Activated CD4-positive, CD25-positive, alpha-beta regulatory T cell treated with anti-CD3 and anti-CD28 coated beads, Interleukin-2, amount 50 U/mL, for 24 hours (primary cell): ENCODE data around the gene NEU4.
"Not testable (repeated sequence)": the region's sequence is repeated elsewhere in the genome, so short reads cannot be mapped to it uniquely, and the experiment has no call there.

Source experiments
- ATAC-seq, 2 donors: fragments of 150-1000 bp; cut with Tn5 transposase; one replicate each; pipeline ENCODE4 v1.10.0; 2021; ENCODE audit warnings: mild to moderate bottlenecking in 1 of 2, moderate library complexity in 1 of 2

Gene NEU4

GRCh38 chr2:241814393-241814642 lies 5.3 kb downstream of the NEU4 start:
- no peak for ATAC-seq

DNA sequence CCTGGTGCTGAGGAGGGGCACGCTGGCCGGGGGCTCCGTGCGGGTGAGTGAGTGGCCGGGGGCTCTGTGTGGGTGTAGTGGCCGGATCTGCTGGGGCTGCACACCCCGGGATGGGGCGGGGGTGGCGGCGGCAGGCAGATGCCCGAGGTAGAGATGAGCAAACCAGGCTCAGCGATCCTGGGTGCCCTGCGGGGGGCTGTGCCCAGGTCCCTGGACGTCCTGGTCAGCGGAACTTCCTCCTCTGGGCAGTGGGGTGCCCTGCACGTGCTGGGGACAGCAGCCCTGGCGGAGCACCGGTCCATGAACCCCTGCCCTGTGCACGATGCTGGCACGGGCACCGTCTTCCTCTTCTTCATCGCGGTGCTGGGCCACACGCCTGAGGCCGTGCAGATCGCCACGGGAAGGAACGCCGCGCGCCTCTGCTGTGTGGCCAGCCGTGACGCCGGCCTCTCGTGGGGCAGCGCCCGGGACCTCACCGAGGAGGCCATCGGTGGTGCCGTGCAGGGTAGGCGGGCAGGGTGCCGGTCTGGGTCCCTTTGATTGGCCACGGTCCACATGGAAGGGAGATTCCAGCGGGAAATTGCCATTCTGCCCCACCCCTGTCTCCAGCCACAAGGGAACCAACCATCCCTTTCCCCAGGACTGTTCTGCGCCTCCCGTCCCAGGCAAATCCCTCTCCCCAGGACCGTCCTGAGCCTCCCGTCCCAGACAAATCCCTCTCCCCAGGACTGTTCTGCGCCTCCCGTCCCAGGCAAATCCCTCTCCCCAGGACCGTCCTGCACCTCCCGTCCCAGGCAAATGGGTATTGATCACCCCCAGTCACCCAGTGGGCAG lies 5.9 kb downstream of the NEU4 start:
- ATAC-seq = no peak

- no peak for ATAC-seq
Measured at GRCh38 chr2:241815477-241816430, 6.8 kb downstream of the NEU4 start.

- ATAC-seq = no peak
Measured at GRCh38 chr2:241816431-241817121, 7.6 kb downstream of the NEU4 start.

DNA sequence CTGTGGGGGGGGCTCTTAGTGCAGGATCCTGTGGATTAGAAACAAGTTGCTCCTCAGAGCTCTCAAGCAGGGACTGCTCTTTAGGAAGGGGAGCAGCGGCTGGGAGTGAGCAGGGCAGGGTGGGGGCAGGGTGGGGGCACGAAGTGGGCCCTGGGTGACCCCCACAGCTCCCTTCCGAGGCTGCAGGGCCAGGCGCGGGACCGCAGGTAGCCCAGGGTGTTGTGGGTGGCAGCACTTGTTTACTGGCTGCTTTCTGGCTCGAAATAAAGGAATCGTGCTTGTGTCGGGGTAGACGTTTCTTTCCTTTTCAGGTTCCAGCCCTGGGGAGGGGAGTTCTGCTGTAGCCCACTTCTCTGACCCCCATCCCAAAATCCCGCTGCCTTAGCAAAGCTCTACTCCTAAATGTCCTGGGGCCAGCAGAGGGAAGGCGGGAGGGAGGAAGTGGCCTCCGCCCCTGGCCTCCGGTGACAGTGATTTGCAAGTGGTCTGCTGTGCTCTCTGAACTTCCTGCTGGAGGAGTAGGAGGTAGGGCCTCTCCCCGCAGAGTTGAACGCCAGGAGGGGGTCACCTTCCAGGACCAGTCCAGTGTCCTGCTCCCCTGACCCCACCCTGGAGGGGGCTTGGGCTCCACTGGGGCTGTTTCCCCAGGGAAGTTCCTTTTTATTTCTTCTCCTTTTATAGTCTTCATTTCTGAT lies 8.3 kb downstream of the NEU4 start:
- ATAC-seq = no peak

DNA sequence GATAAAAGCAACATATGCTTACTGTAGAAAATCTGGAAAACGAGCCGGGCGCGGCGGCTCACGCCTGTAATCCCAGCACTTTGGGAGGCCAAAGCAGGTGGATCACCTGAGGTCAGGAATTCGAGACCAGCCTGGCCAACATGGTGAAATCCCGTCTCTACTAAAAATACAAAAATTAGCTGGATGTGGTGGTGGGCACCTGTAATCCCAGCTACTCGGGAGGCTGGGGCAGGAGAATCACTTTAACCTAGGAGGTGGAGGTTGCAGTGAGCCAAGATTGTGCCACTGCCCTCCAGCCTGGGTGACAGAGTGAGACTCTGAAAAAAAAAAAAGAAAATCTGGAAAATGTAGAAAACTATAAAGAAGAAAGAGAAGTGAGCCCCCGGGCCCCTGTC lies 8.8 kb downstream of the NEU4 start:
- ATAC-seq = not testable (repeated sequence)

- no peak for ATAC-seq
Measured at GRCh38 chr2:241818229-241818942, 9.4 kb downstream of the NEU4 start.

DNA sequence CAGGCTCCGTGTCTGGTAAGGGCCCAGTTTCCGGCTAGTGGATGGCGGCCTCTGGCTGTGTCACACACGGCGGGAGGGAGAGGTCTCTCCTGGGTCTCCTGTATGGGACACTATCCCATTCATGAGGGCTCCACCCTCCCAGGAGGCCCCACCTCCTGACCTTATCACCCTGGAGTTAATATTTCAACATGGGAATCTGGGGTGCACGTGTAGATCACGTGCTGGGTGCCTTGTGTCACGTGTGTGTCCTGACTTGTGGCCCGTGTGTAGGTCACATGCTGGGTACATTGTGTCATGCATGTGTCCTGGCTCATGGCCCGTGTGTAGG lies 9.9 kb downstream of the NEU4 start:
- ATAC-seq = no peak

GRCh38 chr2:241819947-241820624 lies 11.1 kb downstream of the NEU4 start:
- not testable (repeated sequence) for ATAC-seq

GRCh38 chr2:241820625-241821384 lies 11.8 kb downstream of the NEU4 start:
- ATAC-seq = no peak

DNA sequence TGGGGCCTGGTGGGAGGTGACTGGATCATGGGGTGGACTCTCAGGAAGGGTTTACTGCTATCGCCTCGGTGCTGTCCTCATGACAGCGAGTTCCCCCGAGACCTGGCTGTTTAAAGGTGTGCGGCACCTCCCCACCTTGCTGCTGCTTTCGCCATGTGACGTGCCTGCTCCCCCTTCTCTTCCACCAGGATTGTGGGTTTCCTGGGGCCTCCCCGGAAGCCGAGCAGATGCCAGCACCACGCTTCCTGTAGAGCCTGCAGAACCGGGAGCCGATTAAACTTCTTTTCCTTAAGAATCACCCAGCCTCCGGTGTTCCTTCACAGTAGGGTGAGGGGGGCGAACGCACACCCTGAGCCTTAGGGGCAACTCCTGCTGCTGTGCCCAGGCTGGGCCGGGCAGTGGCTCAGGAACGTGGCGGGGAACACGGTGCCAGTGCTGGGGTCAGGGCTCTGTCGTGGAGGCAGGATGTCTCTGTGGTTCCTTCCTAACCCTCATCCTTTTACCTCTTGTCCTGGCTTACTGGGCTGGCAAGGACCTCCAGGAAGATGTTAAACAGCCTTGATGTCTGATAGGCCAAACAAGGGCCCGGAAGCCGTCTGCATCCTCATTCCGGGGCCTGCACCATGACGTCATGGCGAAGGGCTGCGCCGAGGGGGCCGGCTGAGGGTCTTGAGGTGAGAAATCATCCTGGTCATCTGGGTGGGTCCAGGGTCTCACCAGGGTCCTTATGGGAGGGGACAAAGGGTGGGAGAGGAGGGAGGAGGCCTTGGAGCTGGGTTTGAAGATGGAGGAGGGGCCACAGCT lies 12.7 kb downstream of the NEU4 start:
- ATAC-seq = no peak

DNA sequence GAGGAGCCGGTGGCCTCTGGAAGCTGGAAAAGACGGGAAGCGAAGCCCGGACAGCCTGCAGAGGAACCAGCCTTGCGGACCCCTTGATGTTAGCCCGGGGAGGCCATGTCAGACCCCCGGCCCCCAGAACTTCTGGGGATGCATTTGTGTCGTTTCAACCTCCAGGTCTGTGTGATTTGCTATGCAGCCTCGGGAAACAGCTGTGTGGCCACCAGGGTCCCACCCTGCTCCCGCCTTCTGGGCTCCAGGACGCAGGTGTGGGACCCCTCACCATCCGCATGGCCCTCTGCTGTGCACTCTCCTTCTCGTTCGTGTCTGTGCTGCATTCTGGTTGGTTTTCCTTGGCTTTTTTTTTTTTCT lies 13.3 kb downstream of the NEU4 start:
- ATAC-seq = no peak

DNA sequence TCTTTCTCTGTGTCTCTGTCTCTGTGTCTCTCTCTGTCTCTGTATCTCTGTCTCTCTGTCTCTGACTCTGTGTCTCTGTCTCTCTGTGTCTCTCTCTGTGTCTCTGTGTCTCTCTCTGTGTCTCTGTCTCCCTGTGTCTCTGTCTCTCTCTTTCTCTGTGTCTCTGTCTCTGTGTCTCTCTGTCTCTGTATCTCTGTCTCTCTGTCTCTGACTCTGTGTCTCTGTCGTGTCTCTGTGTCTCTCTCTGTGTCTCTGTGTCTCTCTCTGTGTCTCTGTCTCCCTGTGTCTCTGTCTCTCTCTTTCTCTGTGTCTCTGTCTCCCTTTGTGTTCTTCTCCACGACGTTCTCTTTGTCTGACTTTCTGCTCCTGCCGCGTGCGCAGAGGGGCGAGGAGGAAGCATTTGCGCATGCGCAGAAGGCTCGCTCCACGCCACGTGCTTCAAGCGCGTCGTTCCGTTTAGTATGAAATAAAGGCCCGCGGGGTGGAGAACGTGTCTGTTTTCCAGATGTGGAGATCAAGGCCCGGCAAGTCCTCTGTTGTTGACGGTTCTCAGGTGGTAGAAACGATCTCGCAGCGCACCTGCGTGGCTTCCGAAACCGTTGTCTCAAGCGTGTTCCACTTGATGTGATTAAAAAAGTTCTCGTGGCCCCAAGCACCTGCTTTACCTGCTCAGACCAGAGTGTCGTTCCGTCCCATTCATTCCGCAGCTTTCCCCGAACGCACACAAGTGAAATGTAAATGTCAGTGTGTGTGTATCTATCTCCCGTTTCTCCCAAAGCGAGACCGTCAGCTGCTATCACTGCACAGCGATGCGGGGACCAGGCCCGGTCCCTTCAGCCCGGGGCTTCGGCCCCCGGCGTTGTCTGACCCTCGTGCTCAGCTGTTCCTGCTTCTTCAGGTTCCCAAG lies 14.8 kb downstream of the NEU4 start:
- not testable (repeated sequence) for ATAC-seq

DNA sequence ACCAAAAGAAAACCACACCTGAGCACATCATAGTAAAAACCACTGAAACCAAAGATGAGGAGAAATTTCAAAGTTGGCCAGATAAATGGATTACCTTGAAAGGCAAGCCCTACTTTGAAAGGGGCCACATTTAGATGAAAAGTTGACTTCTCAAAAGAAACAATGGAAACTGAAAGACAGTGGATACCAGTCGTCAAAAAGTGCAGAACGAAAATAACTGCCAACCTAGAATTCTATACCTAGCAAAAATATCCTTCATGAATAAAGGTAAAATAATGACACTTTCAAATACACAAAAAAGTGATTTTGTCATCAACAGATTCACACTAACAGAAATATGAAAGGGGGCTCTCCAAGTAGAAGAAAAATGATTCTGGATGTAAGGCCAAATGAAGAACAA lies 18.4 kb downstream of the NEU4 start:
- ATAC-seq = no peak

GRCh38 chr2:241833101-241833663 lies 24.2 kb downstream of the NEU4 start:
- ATAC-seq = no peak

DNA sequence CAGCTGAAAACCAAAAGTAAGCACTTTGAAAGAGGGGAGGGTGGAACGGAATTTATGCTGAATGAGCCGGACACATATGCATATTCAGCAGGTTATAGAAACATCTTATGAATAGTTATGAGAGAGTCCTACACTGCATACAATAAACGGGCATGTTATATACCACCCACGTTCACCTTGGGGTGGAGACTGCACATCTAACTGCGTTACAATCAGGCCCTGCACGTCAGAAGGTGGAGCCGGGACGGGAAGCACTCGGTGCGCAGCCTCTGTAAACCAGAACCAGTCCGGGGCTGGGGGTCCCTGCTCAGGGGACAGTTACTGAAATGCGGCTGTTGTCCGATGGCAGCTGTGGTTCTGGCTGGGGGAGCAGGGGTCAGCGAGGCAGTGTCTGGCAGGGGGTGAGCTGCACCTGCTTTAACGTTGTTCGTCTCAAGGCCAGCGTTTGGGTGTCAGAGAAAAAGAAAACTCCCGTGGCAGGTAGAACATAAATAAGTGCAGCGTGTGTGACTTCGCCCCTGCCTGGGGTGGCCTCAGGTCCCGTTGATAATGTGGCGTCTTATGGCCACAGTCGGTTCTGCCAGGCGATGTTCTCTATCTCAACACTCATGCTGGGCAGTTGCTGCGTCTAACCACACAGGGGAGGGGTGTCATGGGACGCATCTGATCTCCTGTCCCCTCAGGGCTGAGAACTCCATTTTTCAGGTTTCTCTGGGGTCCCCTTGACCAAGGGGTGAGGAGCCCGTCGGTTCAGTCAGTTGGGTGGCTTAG lies 24.9 kb downstream of the NEU4 start:
- not testable (repeated sequence) for ATAC-seq

DNA sequence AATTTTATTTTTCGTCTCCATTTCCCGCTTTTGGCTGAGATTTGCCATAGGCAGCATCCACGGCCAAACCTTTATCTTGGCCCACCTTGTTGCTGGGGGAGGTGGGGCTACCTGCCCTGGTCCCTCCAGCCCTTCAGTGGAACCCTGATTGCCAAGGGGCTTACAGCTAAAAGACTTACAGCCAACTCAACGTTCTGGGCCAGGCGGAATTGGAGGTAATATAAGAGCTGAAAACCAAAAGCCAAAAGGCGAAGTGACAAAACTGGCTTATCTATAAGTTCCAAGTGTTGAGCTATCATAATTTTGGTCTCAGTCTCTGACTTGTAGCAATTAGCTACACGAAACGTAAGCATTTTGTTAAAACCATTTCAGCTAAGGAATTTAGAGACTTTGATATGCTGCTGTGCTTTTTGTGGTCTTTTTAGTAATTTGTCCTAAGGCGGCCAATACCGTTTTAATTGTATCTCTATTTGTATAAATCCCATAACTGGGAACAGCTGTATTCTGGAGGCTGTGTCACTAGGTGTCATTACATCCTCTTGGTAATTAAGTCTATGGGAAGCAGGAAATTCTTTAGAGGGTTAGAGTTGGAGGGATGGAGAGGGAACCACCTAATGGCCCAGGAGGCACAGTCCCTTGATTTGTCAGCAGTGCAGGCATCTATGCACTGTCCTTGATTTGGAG lies 25.7 kb downstream of the NEU4 start:
- ATAC-seq = no peak
